Tibial nerve (tissue), 4 donors: ENCODE results near the gene FADS1.

Source experiments
- EP300 ChIP-seq, 2 donors: sonication (generic); formaldehyde crosslinking; IDR thresholded peaks; one replicate each; pipeline ENCODE4 v1.6.1; 2017; ENCODE audit warnings: antibody characterized with exemption in 2 of 2, mild to moderate bottlenecking in 1 of 2
- POLR2A ChIP-seq, 2 donors: fragments of 450-650 bp; IDR thresholded peaks; one replicate each; pipeline ENCODE4 v1.6.1; 2017; ENCODE audit warnings: antibody characterized with exemption in 2 of 2, mild to moderate bottlenecking in 2 of 2, moderate library complexity in 2 of 2
- TF ChIP-seq, protein P1 (sequence below), 5 experiments: fragments of 200-600 bp in 3 of 5; fragments of 450-650 bp in 2 of 5; sonication (generic) in 3 of 5; IDR thresholded peaks; one replicate each; pipeline ENCODE4 v1.5.1; 2016 to 2019; ENCODE audit warnings: antibody characterized with exemption in 5 of 5, mild to moderate bottlenecking in 3 of 5, moderate library complexity in 2 of 5

DNA sequence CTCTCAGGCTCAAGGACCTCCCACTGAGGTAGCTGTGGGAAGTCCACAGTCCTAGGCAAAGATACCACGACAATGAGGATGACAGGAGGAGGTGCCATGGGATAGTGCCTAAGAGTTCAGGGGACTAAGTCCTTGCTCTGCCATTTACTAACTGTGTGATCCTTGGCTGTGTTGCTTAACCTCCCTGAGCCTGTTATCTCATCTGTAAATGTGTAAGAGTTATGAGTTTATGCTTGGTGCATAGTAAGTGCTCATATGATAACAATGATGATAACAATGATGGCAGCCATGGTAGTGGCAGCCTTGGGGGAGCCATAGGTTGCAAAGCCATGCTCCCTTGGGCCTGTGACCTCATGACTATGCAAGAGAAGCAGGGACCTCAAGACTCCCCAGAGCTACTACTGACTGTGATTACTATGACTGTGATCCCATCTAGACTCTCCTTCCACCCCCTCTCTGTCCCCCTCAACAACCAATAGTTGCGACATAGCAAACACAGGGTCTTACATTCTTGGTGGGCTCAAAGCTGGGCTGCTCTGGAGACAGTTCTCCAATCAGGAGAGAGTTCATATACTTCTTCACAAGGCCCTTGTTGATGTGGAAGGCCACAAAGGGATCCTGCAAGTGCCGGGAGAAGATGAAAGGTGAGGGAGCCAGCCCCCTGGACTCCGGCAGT is 3.9 kb downstream of the FADS1 start:
- TF ChIP-seq POLR2A (IDR thresholded peaks at IDR 0.05) (no peak), EP300 (IDR thresholded peaks at IDR 0.05) (no peak)
- TF ChIP-seq, protein P1, sequence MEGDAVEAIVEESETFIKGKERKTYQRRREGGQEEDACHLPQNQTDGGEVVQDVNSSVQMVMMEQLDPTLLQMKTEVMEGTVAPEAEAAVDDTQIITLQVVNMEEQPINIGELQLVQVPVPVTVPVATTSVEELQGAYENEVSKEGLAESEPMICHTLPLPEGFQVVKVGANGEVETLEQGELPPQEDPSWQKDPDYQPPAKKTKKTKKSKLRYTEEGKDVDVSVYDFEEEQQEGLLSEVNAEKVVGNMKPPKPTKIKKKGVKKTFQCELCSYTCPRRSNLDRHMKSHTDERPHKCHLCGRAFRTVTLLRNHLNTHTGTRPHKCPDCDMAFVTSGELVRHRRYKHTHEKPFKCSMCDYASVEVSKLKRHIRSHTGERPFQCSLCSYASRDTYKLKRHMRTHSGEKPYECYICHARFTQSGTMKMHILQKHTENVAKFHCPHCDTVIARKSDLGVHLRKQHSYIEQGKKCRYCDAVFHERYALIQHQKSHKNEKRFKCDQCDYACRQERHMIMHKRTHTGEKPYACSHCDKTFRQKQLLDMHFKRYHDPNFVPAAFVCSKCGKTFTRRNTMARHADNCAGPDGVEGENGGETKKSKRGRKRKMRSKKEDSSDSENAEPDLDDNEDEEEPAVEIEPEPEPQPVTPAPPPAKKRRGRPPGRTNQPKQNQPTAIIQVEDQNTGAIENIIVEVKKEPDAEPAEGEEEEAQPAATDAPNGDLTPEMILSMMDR (IDR thresholded peaks at IDR 0.05) = no peak
